Stimulated activated naive B cell treated with anti-CD40 and anti-IgM and Interleukin-4, amounts not matched to agents 10 μg/mL and 1 μg/mL and 100 μg/mL, for 72 hours (primary cell): ENCODE data around the gene ZCWPW1.
"Not testable (repeated sequence)": the region's sequence is repeated elsewhere in the genome, so short reads cannot be mapped to it uniquely, and the experiment has no call there.

Experiments used
- ATAC-seq, 2 donors: fragments of 150-1000 bp; cut with Tn5 transposase; replicated peaks; 2 replicates each; pipeline ENCODE4 v1.10.0; 2021; ENCODE audit warnings: moderate library complexity in 1 of 2
- DNase-seq: peaks from one replicate; pipeline ENCODE4 v3.0.0; 2021
- H3K27ac Mint-ChIP-seq: one replicate; pipeline ENCODE4 v1.8.0; 2022; ENCODE audit warnings: mild to moderate bottlenecking, mixed read lengths
- H3K27me3 Mint-ChIP-seq, 2 donors: one replicate each; pipeline ENCODE4 v1.8.0; 2022; ENCODE audit warnings: mixed read lengths in 2 of 2
- H3K36me3 Mint-ChIP-seq, 2 donors: one replicate each; pipeline ENCODE4 v1.8.0; 2022; ENCODE audit warnings: mixed read lengths in 2 of 2, mild to moderate bottlenecking in 1 of 2
- H3K4me1 Mint-ChIP-seq, 2 donors: one replicate each; pipeline ENCODE4 v1.8.0; 2022; ENCODE audit warnings: mixed read lengths in 2 of 2, mild to moderate bottlenecking in 1 of 2
- H3K4me3 Mint-ChIP-seq, 2 donors: one replicate each; pipeline ENCODE4 v1.8.0; 2022; ENCODE audit warnings: mild to moderate bottlenecking in 2 of 2, mixed read lengths in 2 of 2, moderate library complexity in 1 of 2
- H3K9me3 Mint-ChIP-seq, 2 donors: one replicate each; pipeline ENCODE4 v1.8.0; 2022; ENCODE audit warnings: mixed read lengths in 2 of 2, mild to moderate bottlenecking in 1 of 2

Gene ZCWPW1

GRCh38 chr7:100466653-100467605 lies 38.4 kb upstream of the ZCWPW1 start:
- peaks cover 43 to 56% of the 10 kb centered on the region in 2 donors for H3K36me3 Mint-ChIP-seq
- peak overlapping the region; percentile 60 for H3K27ac Mint-ChIP-seq
- H3K27me3 Mint-ChIP-seq: no peaks in the 10 kb centered on the region
- ATAC-seq (no peak), DNase-seq (no peak)
- no peaks in the 10 kb centered on the region for H3K9me3 Mint-ChIP-seq
- peak overlapping the region; percentile 12 to 34 for H3K4me3 Mint-ChIP-seq
- peaks cover 19 to 37% of the 10 kb centered on the region in 2 donors for H3K4me1 Mint-ChIP-seq

DNA sequence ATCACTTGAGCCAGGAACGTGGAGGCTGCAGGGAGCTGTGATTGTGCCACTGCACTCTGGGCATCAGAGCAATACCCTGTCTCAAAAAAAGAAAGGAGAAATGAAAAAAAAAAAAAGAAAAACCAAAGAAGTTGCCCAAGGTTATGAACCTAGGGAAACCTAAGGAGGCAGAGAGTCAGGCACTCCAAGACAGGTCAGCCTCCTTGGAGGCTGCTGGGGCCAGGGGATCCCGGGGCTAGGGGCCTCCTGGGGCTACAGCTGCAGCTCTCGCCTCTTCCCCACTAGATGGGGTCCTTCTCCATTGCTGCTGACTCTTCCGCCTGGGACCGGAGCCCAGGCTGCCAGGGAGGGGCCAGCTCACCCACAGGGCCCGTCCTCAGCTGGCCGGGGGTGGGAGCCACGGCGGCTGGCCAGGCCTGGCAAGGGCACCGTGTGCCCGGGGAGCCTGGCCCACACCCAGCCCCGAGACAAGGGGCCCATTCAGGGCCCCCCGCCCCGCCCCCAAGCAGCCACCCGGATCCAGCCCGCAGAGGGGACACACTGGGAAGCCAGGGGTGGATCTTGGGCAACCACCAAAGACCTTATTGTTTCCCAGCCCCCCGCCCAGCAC lies 37.3 kb upstream of the ZCWPW1 start:
- ATAC-seq (peak; percentile 33 to 50), DNase-seq (no peak)
- H3K4me3 Mint-ChIP-seq: no peak overlapping the region
- H3K9me3 Mint-ChIP-seq: no peaks in the 10 kb centered on the region
- H3K36me3 Mint-ChIP-seq: peaks cover 41 to 61% of the 10 kb centered on the region in 2 donors
- H3K27ac Mint-ChIP-seq: peak overlapping the region; percentile 70
- H3K4me1 Mint-ChIP-seq: peaks cover 16 to 34% of the 10 kb centered on the region in 2 donors
- no peaks in the 10 kb centered on the region for H3K27me3 Mint-ChIP-seq

DNA sequence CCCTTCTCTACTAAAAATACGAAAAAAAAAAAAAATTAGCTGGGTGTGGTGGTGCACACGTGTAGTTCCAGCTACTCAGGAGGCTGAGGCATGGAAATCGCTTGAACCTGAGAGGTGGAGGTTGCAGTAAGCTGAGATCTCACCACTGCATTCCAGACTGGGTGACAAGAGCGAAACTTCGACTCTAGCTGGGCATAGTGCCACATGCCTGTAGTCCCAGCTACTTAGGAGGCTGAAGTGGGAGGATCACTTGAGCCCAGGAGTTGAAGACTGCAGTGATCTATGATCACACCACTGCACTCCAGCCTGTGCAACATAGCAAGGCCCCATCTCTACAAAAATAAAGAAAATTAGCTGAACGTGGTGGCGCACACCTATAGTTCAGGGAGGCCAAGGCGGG lies 36.8 kb upstream of the ZCWPW1 start:
- DNase-seq: no peak
- Mint-ChIP-seq H3K36me3 (peaks cover 40 to 61% of the 10 kb centered on the region in 2 donors), H3K4me3 (no peak overlapping the region), H3K27me3 (no peaks in the 10 kb centered on the region), H3K27ac (peak overlapping the region; percentile 70), H3K9me3 (no peaks in the 10 kb centered on the region), H3K4me1 (peaks cover 13 to 34% of the 10 kb centered on the region in 2 donors)
- no peak for ATAC-seq

DNA sequence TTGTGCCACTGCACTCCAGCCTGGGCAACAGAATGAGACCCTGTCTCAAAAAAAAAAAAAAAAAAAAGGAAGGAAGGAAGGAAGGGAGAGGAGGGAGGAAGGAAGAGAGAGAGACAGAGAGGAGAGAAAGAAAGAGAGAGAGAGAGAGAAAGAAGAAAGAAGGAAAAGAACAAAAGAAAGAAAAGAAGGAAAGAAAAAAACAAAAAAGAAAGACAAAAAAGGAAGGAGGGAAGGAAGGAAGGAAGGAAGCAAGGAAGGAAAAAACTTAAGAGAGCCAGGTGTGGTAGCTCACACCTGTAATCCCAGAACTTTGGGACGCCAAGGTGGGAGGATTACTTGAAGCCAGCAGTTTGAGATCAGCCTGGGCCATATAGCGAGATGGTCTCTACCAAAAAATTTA lies 36.3 kb upstream of the ZCWPW1 start:
- ATAC-seq: no peak
- no peak for DNase-seq
- H3K27ac Mint-ChIP-seq: peak overlapping the region; percentile 37
- H3K27me3 Mint-ChIP-seq: no peaks in the 10 kb centered on the region
- no peak overlapping the region for H3K4me3 Mint-ChIP-seq
- peaks cover 11 to 31% of the 10 kb centered on the region in 2 donors for H3K4me1 Mint-ChIP-seq
- H3K9me3 Mint-ChIP-seq: no peaks in the 10 kb centered on the region
- peaks cover 40 to 61% of the 10 kb centered on the region in 2 donors for H3K36me3 Mint-ChIP-seq

GRCh38 chr7:100464210-100464660 lies 35.7 kb upstream of the ZCWPW1 start, which contains the start of gene SPACDR:
Gene SPACDR, minus strand, starts transcription at chr7:100464260. Its CDS starts 235 bp downstream, at chr7:100464025.
- Mint-ChIP-seq H3K4me1 (peaks cover 8 to 25% of the 10 kb centered on the region in 2 donors), H3K9me3 (no peaks in the 10 kb centered on the region), H3K27me3 (no peaks in the 10 kb centered on the region), H3K27ac (peak within 1 kb of the TSS; percentile 42), H3K36me3 (peaks cover 43 to 64% of the 10 kb centered on the region in 2 donors), H3K4me3 (no peak within 1 kb of the TSS)
- ATAC-seq: no peak
- no peak for DNase-seq

DNA sequence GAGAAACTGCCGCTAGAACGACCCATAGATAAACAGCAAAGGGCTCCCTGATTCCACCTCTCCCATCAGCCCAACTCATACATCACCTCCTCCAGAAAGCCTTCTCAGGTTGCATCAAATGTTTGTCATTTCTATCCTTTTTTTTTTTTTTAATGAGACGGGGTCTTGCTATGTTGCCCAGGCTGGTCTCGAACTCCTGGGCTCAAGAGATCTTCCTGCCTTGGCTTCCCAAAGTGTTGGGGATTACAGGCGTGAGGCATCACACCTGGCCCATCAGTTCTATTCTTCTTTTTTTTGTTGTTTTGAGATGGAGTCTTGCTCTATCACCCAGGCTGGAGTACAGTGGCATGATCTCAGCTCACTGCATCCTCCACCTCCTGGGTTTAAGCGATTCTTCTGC lies 28.5 kb upstream of the ZCWPW1 start:
- Mint-ChIP-seq H3K4me3 (no peak overlapping the region), H3K36me3 (peaks cover 11 to 28% of the 10 kb centered on the region in 2 donors), H3K27me3 (no peaks in the 10 kb centered on the region), H3K4me1 (peaks cover 3 to 7% of the 10 kb centered on the region in 2 donors), H3K27ac (no peak overlapping the region), H3K9me3 (no peaks in the 10 kb centered on the region)
- DNase-seq: no peak
- no peak for ATAC-seq

GRCh38 chr7:100456562-100456961 lies 28.1 kb upstream of the ZCWPW1 start:
- H3K9me3 Mint-ChIP-seq: no peaks in the 10 kb centered on the region
- no peaks in the 10 kb centered on the region for H3K27me3 Mint-ChIP-seq
- no peak overlapping the region for H3K27ac Mint-ChIP-seq
- H3K4me1 Mint-ChIP-seq: peaks cover 3 to 7% of the 10 kb centered on the region in 2 donors
- H3K36me3 Mint-ChIP-seq: peaks cover 11 to 25% of the 10 kb centered on the region in 2 donors
- no peak overlapping the region for H3K4me3 Mint-ChIP-seq
- DNase-seq: no peak
- ATAC-seq: no peak

DNA sequence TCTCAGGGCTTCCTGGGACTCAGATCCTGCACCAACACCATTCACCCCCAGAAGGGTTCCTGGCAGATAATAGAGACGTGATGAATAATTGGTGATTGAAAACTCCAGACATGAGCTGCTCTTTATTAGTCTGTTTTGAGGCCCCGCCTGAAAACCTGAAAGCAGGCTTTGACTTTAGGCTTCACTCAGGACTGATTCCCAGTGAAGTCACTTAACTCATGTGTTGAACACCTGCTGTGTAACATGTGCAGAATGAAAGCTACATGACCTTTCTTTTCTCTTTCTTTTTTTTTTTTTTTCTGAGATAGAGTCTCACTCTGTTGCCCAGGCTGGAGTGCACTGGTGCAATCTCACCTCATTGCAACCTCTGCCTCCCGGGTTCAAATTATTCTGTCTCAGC lies 26.7 kb upstream of the ZCWPW1 start:
- ATAC-seq (no peak), DNase-seq (no peak)
- H3K27ac Mint-ChIP-seq: no peak overlapping the region
- H3K27me3 Mint-ChIP-seq: no peaks in the 10 kb centered on the region
- no peaks in the 10 kb centered on the region for H3K9me3 Mint-ChIP-seq
- H3K4me1 Mint-ChIP-seq: peaks cover 7 to 13% of the 10 kb centered on the region in 2 donors
- no peak overlapping the region for H3K4me3 Mint-ChIP-seq
- peaks cover 8 to 14% of the 10 kb centered on the region in 2 donors for H3K36me3 Mint-ChIP-seq

GRCh38 chr7:100453854-100454253 lies 25.4 kb upstream of the ZCWPW1 start:
- H3K27me3 Mint-ChIP-seq, DNase-seq, ATAC-seq, H3K9me3 Mint-ChIP-seq, H3K27ac Mint-ChIP-seq, H3K4me3 Mint-ChIP-seq: not testable (repeated sequence)
- Mint-ChIP-seq H3K4me1 (peaks cover 7 to 13% of the 10 kb centered on the region in 2 donors), H3K36me3 (peaks cover 4 to 10% of the 10 kb centered on the region in 2 donors)

- ATAC-seq (no peak), DNase-seq (no peak)
- Mint-ChIP-seq H3K4me1 (peaks cover 7 to 13% of the 10 kb centered on the region in 2 donors), H3K27ac (no peak overlapping the region), H3K36me3 (peaks cover 3% of the 10 kb centered on the region in 2 donors), H3K27me3 (no peaks in the 10 kb centered on the region), H3K4me3 (no peak overlapping the region), H3K9me3 (no peaks in the 10 kb centered on the region)
Measured at GRCh38 chr7:100452513-100452912, 24.0 kb upstream of the ZCWPW1 start.

- Mint-ChIP-seq H3K36me3 (no peaks in the 10 kb centered on the region), H3K4me1 (peaks cover 13 to 20% of the 10 kb centered on the region in 2 donors), H3K27ac (no peak overlapping the region), H3K27me3 (no peaks in the 10 kb centered on the region), H3K4me3 (peak overlapping the region in 1 of 2 donors; percentile 29), H3K9me3 (no peaks in the 10 kb centered on the region)
- ATAC-seq (no peak), DNase-seq (no peak)
Measured at GRCh38 chr7:100449190-100449795, 20.8 kb upstream of the ZCWPW1 start.

- H3K27me3 Mint-ChIP-seq, H3K36me3 Mint-ChIP-seq, H3K9me3 Mint-ChIP-seq, DNase-seq, H3K27ac Mint-ChIP-seq, ATAC-seq, H3K4me3 Mint-ChIP-seq: not testable (repeated sequence)
- H3K4me1 Mint-ChIP-seq: peaks cover 14 to 23% of the 10 kb centered on the region in 2 donors
Measured at GRCh38 chr7:100447363-100447762, 18.9 kb upstream of the ZCWPW1 start.

- H3K27ac Mint-ChIP-seq: no peak overlapping the region
- DNase-seq (no peak), ATAC-seq (no peak)
- no peaks in the 10 kb centered on the region for H3K9me3 Mint-ChIP-seq
- H3K4me1 Mint-ChIP-seq: peaks cover 14 to 22% of the 10 kb centered on the region in 2 donors
- H3K27me3 Mint-ChIP-seq: no peaks in the 10 kb centered on the region
- no peak overlapping the region for H3K4me3 Mint-ChIP-seq
- H3K36me3 Mint-ChIP-seq: peaks cover 0 to 4% of the 10 kb centered on the region in 2 donors
Measured at GRCh38 chr7:100446040-100446439, 17.5 kb upstream of the ZCWPW1 start.
